Measurements from ENCODE around the gene HLCS.

Gene HLCS

DNA sequence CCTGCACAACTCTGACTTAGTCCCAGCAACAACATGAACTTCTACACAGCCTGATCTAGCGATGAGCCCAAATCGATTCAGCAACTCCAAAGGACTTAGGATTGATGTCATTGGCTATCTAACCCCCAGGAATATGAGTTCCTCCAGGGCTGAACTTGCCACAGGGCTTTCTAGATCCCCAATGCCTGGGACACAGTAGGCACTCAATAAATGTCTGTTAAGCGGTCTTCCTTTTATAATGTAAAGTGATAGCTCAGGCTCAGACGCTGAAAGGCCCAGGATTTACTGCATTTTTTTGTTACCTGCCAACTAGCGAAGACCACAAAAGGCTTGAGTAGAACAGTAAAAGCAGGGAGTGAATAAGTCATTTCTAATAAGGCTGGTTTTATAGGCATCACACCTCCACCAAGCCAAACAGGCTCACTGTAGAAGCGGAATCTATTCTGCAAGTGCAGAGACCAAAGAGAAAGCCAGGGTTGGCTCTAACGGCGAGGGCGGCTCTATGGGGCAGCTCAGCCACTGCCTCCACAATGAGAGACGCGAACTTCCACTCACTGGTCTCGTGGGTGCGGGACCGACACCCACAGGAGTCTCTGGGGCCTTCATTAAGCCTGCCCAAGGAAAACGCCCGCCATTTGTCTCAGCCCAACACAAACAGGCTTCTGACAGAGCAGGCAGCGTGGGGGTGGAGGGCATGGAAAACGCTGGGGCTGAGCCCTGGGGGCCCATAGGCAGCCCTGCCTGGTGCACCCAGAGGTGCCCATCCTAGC is 52.0 kb downstream of the HLCS start:
- DNase-seq, result no peak

DNA sequence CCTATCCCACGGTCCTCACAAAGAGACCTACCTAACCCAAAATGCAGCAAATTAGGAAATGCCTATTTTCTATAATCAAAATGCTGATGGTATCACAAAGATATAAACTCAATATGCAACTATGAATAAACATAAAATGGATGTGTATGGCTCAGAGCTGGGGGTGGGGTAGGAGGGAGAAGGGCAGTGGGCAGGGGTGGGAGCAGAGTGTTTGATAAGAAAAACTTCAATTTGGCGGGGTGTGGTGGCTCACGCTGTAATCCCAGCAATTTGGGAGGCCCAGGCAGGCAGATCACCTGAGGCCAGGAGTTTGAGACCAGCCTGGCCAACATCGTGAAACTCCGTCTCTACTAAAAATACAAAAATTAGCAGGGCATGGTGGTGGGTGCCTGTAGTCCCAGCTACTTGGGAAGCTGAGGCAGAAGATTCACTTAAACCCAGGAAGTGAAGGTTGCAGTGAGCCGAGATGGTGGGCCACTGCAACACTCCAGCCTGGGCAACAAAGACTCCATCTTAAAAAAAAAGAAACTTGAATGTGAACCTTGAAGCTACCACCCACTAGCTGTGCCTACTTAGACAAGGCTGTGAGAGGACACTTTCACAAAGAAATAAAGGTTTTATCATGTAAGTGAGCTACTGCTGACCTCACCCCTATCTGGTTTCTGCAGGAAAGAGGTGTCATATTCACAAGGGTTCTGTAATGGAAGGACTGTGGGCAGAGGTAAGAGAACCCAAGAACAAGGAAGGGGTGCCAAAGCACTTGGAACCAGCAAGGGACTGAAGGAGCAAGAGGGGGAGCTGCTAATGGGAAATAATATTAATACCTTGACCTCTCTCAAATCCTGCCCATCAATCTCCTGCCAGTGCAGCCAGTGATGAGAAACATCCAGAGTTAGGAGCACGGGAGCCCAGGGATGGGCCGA is 53.0 kb downstream of the HLCS start:
- no peak for DNase-seq

DNA sequence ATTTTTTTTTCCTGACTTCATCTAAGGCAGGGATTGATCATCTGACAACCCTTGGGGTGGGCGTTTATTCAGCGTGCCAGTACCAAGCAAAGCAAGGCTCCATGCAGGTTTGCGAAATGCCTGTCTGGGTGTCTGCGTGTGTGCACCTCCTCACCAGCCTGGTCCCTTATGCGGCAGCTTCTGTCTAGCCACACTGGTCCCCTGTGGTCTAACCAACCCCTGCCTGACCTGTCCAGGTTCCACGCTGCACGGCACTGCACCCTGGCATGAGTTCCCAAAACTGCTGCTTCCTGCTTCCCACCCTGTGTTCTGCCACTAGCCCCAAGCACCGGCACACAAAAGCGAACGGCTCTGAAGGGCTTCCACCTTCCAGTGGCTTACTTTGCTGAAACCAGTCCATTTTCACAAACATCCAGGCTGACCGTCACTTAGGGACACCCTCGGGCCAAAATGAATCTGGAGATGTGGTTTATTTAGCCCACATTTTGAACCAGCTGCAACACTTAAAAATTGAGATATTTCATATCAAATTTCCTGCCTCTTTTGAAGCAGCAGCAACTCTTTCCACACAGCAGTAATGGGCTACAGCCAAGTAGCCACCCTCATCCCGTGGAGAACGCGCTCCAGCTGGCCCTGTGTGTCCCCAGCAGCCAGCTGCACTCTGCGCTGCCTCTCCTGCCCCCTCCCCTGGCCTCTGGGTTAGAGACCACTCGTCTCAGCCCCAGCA is 55.7 kb downstream of the HLCS start:
- peak; percentile 57 for DNase-seq

DNA sequence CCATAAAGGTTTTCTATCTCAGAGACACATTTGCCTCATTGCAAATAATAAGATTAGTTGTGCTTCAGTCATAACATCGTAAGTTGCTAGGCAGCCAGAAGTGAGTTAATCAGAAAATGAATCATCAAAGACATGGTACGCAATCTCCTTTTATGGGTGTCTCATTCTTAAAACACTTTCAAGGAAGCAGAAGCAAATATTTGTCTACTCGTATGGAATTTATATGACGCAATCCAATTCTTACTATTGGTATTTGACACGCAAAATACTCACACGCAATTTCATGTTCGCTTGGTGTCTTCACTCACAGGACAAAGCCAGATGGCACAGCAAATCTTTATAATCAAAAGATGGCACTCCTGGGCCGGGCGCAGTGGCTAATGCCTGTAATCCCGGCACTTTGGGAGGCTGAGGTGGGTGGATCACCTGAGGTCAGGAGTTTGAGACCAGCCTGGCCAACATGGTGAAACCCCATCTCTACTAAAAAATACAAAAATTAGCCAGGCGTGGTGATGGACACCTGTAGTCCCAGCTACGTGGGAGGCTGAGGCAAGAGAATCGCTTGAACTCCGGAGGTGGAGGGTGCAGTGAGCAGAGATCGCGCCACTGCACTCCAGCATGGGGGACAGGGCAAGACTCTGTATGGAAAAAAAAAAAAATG is 56.4 kb downstream of the HLCS start:
- DNase-seq, result peak; percentile 99

DNA sequence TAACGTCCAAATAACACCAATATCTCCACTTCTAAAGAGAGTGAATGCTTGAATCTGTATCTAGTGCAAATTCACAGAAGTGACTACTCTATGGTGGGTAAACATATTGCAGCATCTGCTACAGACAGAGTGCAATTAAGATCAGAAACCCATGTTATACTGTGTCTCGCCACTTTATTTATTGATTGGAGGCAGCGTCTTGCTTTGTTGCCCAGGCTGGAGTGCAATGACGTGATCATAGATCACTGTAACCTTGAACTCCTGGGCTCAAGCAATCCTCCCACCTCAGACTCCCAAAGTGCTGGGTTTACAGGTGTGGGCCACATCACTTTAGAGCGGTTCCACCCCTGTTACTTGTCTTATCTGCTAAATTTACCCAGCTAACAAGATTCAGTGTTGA is 57.0 kb downstream of the HLCS start:
- DNase-seq, result peak; percentile 27

DNA sequence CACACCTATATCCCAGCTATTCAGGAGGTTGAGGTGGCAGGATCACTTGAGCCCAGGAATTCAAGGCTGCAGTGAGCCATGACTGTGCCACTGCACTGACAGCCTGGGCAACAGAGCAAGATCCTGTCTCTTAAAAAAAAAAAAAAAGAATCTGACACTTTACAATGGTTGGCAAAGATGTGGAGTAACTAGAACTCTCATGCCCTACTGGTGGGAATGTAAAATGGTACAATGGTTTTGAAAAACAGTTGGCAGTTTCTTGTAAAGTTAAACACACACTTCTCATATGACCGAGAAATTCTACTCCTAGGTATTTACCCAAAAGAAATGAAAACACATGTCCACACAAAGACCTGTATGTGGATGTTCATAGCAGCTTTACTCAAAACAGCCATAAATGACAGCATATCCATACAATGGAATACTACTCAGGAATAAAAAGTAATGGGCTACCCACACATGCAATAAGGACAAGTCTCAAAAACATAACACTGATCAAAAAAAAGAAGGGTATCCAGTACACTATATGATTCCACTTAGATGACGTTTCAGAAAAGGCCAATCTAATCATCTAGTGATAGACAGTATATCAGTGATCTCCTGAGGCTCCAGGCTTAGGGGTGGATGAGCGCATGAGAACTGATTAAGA is 58.1 kb downstream of the HLCS start:
- DNase-seq, result peak; percentile 61

DNA sequence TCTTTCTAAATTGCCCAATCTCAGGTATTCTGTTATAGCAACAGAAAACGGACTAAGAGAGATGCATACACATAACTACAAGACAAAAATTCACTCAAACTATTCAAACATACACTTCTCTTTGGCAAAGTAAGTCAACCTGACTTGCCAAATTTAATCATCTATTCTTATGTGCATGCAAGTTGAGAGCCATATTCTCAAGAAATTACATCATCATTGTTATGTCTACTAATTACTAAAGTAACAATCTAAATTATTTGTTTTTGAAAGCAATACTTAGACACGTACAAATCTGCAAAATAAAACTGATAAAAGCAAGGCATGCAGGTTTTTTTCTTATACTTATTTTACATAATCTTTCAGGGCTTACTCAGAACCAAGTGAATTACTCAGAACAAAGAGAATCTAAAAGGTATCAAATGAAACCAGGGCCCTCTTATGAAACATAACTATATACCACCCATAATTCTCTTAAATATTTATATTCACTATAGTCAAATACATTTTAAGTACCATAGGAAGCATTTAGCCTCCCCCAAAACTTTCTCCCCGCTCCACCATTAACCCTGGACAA is 62.3 kb downstream of the HLCS start:
- no peak for DNase-seq

DNA sequence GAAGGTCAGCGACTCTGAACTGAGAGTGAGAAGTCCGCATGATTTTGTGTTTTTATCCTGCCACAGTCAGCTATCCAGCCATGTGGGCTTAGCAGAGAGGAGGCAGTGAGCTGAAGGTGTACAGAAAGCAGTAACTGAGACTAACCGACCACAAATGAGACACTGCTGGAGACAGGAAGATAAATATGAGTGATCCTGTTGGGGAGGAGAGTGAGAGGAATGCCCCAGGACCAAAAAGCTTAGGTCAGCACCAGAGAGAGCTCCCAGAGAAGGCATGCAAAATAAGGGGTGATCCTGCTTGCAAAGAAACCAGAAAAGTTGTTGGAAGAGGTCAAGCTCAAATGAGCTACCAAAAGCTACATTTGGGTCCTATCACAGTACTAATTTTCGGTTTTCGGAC is 63.7 kb downstream of the HLCS start:
- DNase-seq, result peak; percentile 64

DNA sequence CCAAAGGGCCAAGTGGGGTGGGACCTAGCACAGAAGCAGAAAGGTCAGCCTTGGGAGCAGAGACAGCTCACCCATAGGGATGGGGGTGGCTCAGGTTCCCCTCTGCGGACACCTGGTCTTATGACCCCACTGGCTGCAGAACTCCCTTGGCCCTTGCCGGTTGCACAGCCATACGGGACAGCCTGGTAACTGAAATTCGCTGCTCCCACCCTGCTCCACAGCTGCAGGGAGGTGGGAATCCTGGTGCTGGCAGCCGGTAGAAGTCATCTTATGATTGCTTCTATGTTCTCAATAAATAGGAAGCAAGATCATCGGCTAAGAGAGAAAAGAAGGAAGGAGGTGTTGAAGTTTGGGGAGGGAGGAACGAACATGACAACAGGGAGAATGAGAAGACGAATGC is 64.1 kb downstream of the HLCS start:
- DNase-seq, result no peak

DNA sequence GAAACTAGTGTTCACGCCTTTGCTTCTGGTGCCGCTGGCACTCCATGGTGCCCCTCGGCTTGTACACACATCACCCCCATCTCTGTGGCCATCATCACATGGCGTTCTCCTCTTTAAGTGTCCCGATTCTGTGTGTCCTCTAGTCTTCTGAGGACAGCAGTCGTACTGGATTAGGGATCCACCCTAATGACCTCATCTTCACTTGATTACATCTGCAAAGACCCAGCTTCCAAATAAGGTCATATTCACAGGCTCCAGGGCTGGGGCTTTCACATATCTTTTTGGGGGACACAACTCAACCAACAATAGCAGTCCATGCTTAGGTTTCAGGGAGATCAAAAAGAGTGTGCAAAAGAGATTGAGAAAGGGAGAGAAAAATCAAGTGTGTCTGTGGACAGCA is 64.9 kb downstream of the HLCS start:
- no peak for DNase-seq

DNA sequence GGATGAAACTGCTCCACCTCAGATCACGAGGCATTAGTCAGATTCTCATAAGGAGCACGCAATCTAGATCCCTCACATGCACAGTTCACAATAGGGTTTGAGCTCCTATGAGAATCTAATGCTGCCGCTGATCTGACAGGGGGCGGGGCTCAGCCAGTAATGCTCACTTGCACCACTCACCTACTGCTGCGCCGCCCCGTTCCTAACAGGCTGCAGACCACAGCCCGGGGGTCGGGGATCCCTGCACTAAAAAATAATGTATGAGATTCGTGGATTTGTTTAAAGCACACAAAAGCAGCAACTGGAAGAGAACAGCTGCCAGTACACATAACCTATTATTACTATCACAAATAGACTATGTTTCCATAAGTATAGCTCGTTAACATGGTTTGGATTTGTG is 72.9 kb downstream of the HLCS start:
- no peak for DNase-seq

DNA sequence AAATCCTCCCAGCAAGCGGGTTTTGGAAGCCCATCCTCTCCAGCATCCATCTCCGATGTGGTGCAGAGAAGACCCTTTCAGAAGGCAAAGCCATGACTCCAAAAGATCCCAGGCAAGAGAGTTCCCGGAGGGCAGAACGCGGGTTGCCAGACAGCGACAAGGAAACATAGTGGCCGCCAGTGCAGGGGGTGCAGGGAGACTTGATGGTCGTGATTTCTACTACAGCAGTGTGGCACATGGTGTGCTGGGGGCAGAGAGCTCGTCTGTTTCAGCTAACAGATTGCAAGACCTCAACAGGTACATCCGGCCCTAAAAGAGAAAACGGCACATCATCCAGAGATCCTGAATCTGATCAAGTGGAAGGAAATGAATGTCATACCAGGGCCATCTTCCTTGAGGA is 74.3 kb downstream of the HLCS start:
- no peak for DNase-seq

DNA sequence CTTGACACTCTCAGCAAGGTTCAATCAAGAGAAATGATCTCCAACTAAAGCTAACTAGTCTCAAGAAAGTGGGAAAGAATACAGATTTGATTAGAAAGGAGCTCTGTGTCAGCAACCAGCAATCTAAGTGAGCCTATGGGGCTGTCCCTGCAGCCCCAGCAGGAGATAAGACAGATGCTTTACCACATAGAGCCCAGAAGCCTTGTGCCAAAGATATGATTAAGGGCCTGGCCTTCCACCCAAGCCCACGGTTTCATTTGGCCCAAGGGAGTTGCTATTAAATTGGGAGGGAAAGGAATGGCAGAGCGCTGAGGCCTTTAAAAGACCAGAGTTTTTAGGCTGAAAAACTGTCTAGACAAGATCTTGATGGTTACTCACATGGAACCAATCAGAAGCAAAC is 74.8 kb downstream of the HLCS start:
- DNase-seq, result peak; percentile 65

DNA sequence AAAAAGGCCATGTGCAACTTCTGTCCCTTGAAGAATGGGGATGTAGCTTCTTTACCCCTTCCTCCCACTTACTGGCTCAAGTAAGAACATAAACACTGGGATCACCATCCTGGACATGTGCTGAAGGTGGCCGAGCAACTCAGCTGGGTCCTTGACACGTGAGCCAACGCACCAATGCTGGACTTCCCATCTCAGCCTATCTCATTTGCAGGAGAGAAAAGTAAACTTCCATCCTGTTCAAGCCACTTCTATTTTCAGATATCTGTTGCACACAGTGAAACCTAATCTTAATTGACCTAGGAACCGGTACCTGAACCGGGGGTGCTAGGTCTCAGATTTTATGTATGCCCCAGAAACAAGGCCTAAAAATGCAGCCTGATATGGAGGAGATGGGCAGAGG is 75.3 kb downstream of the HLCS start:
- DNase-seq, result no peak

DNA sequence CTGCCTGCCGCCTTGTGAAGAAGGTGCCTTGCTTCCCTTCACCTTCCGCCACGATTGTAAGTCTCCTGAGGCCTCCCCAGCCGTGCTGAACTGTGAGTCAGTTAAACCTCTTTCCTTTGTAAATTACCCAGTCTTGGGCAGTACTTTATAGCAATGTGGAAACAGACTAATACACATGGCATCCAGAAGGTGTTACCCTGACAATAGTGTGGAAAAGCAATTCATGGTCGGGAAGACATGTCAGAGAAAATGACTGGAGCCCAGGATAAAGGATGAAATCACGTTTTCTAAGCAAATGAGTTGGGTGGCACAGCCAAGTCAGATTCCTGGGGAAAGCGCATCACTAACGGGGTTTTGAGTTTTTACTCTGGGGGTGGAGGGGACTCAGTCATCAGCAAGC is 76.4 kb downstream of the HLCS start:
- peak; percentile 46 for DNase-seq

DNA sequence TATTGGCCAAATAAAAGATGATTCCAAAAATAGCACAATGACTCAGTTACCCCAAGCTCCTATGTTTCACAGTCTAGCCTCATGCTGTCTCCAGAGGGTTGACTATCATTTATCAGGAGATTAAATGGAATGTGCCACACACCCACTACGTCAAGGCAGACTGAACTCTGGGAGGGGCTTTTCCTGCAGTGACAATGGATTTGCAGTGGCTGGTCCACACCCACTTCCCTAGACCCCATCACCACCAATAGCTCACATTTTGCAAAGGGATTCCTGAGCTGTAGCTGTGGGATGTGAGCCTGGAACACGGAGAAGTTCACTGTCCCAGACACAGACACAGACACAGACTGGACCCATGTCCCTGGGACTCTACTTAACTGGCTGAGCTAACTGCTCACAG is 77.1 kb downstream of the HLCS start:
- peak; percentile 87 for DNase-seq

DNA sequence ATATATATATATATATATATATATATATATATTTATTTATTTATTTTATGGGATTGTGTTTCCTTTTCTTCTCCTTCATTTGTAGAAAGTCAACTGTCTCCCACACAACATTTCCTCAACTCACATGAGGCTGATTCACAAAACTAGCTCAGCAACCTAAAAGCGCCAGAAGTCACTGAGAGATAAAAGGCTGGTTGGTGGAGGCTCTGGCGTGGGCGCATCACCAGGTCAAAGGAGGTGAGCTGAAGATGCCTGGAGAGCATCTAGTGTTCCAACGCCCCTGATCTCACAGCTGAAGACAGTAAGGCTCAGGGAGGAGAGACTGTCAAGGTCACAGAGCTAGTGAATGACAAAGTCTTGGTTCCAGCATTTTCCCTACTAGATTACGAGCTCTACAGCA is 78.0 kb downstream of the HLCS start:
- DNase-seq, result no peak

DNA sequence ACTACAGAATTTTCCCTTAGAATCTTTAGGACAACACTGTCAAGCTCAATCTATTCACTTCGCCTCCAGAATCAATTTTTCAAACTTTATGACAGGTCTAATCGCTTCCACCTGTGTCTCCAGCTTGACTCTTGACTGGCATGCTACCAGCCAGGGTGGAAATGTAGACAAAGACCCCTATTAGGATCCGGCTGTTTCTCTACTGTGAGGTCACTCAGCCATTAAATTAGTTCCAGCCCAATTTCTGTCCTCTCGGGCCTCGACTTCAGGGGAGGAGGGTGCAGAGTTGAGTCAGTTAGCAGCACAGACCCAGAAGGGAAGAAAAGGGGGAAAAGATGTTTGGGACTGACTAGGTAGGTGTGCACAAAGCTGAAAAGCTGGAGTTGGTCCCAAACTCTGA is 78.5 kb downstream of the HLCS start:
- no peak for DNase-seq

DNA sequence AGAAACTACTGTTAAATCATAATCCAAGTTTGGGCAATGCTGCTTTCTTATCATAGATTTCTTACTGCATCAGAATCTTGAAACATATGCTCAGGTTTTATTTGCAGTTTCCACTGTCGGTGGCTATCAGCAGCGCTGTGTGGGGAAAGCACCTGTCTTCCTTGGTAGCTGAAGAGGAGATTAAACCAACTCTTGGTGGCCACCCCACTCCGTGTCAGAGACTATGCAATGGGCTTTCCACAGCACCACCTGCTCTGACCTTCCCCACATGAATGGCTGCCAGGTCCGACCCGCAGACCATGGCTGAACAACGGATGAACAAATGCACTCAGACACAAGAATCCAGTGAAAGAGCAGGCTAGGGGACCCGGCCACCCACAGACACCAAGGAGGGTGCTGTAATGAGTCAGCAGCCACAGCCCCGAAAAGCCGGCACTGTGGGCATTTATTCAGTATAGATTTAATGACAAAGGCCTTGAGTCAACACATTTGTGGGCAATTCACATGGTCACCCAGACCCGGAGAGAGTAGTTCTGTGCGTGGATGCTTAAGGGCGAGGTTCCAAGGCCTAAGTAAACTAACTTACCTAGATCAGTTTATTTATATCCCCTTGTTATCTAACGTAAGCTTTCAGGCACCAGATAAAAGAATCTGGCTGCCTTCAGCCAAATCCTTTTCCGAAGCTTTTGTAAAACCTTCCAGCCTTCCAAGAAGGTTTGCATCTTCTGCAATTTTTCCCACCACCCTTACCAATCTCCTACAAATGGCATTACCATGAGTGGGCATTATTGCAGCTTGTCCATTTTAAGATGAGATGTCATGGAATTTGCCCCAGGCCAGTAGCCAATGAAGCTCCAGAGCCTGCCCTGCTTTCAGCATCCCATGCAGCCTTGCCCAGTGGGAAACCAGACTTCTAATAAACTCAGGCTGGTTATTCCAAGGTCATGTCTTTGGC is 82.7 kb downstream of the HLCS start:
- DNase-seq, result peak; percentile 47

DNA sequence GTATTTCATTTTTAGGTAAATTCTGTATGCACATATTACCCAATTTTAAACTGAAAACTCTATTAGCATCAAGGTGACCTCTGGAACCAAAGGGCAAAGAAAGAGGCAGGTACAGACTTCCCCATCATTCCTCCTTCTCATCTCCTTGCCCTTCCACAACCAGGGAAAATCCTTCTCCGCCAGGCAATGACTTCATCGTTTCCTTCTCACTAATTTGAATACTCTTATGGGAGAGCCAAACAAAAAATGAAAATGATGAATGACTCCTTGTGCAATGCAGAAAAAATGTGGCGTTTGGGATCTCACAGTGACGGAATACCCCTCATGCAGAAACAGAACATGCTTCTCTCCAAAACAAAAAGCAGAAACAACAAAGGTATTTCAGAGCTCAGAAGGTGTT is 83.7 kb downstream of the HLCS start:
- peak; percentile 63 for DNase-seq

DNA sequence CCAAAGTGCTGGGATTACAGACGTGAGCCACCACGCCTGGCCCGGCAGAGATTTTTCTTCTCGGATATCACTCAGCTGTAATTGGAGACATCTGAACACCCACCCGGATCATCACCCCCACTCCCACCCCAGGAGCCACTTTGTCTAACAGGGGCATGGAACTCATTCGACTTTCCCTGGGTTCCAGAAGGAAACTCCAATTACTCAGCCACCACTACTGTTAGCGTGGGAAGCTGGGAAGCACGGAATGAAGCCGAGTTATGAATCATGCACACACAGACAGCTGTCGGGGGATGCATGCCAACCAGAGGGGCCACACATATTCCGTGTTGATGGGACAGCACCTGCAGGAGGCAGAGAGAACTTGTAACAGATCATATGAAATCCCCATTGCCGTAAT is 85.2 kb downstream of the HLCS start:
- DNase-seq, result peak; percentile 92
